ENCODE results near the gene TRIM31. TPM values are rescaled to one million over a fixed set of nuclear protein-coding genes. Genes with fewer than 3 reads are reported as not detected.

The TRIM31 gene
- polyA plus RNA-seq, 1 of the 3 experiments (the other 2 are of a cell fraction): not detected

GRCh38 chr6:30149858-30150550 lies 37.1 kb upstream of the TRIM31 start:
- Histone ChIP-seq H3K4me2 (no peak overlapping the region), H3K9me3 (no peaks in the 10 kb centered on the region), H3K79me2 (ENCODE audit: insufficient read depth) (no peaks in the 10 kb centered on the region), H3K9me2 (no peaks in the 10 kb centered on the region), H3K27ac (ENCODE audit: low read depth in 2 of 2, low read length in 1 of 2) (no peak overlapping the region), H3K36me3 (replicated peaks in 1 of 2; ENCODE audit: control insufficient read depth in 1 of 2, insufficient read depth in 2 of 2, low read length in 1 of 2) (no peaks in the 10 kb centered on the region), H3K4me1 (ENCODE audit: control insufficient read depth in 1 of 2, insufficient read depth in 2 of 2, low read depth in 1 of 2, low read length in 1 of 2) (no peaks in the 10 kb centered on the region; a peak in 1 of 4 replicates), H3K4me3 (ENCODE audit: low read depth in 2 of 2, low read length in 1 of 2) (no peak overlapping the region), H4K20me1 (ENCODE audit: insufficient read depth) (no peaks in the 10 kb centered on the region), H3K27me3 (ENCODE audit: insufficient read depth) (peaks cover 18% of the 10 kb centered on the region; the same call in 1 of the 2 replicates), H3K9ac (no peak overlapping the region), H2AFZ (ENCODE audit: low read depth) (no peak overlapping the region), H3F3A (replicated peaks; ENCODE audit: insufficient read depth) (no peaks in the 10 kb centered on the region)
- ChIA-PET POLR2A (no interaction called here), CTCF (interaction anchor here (2.8 to 6.4 kb wide), 2 partner anchors 18 to 47 kb away, joined by 11 to 38 read pairs; no protein-coding TSS in a partner anchor)
- TF ChIP-seq EZH2phosphoT487 (IDR thresholded peaks at IDR 0.05; ENCODE audit: borderline replicate concordance, low read depth) (no peak), FOXM1 (IDR thresholded peaks at IDR 0.05; ENCODE audit: low read depth) (no peak), SMC3 (IDR thresholded peaks at IDR 0.05; ENCODE audit: low read depth, low read length) (no peak), JUND (IDR thresholded peaks at IDR 0.05) (no peak), RAD21 (IDR thresholded peaks at IDR 0.05; ENCODE audit: low read length) (no peak), YY1 (IDR thresholded peaks at IDR 0.05; ENCODE audit: low read depth) (no peak), RCOR1 (IDR thresholded peaks at IDR 0.05; ENCODE audit: low read length) (no peak), REST (IDR thresholded peaks at IDR 0.05; ENCODE audit: low read depth, low read length) (no peak), SIN3A (IDR thresholded peaks at IDR 0.05; ENCODE audit: borderline replicate concordance, low read depth, low read length) (no peak), RXRA (IDR thresholded peaks at IDR 0.05; ENCODE audit: borderline replicate concordance, low read depth) (no peak), NRF1 (IDR thresholded peaks at IDR 0.05; ENCODE audit: low read depth, low read length) (no peak), MEF2A (IDR thresholded peaks at IDR 0.05; ENCODE audit: borderline replicate concordance, low read depth) (no peak)
- 23% methylated on average over 7 of the region's 7 CpGs for WGBS (ENCODE audit: low lambda C conversion rate)
- no peak for DNase-seq

- Histone ChIP-seq H3K4me2 (no peak overlapping the region), H3K9me2 (no peaks in the 10 kb centered on the region), H3K9ac (no peak overlapping the region), H3K79me2 (ENCODE audit: insufficient read depth) (no peaks in the 10 kb centered on the region), H2AFZ (ENCODE audit: low read depth) (no peak overlapping the region), H3K9me3 (no peaks in the 10 kb centered on the region), H3K4me1 (ENCODE audit: control insufficient read depth in 1 of 2, insufficient read depth in 2 of 2, low read depth in 1 of 2, low read length in 1 of 2) (peaks cover 0 to 2% of the 10 kb centered on the region in 2 experiments; a peak in 1 of 4 replicates), H3K27ac (ENCODE audit: low read depth in 2 of 2, low read length in 1 of 2) (no peak overlapping the region), H3K27me3 (ENCODE audit: insufficient read depth) (peaks cover 22% of the 10 kb centered on the region), H3F3A (replicated peaks; ENCODE audit: insufficient read depth) (no peaks in the 10 kb centered on the region), H3K4me3 (ENCODE audit: low read depth in 2 of 2, low read length in 1 of 2) (no peak overlapping the region), H4K20me1 (ENCODE audit: insufficient read depth) (no peaks in the 10 kb centered on the region), H3K36me3 (replicated peaks in 1 of 2; ENCODE audit: control insufficient read depth in 1 of 2, insufficient read depth in 2 of 2, low read length in 1 of 2) (no peaks in the 10 kb centered on the region)
- ChIA-PET CTCF (interaction anchor here (1.3 to 9.3 kb wide), 2 partner anchors 18 to 24 kb away, joined by 4 to 91 read pairs; no protein-coding TSS in a partner anchor), POLR2A (no interaction called here)
- WGBS (ENCODE audit: low lambda C conversion rate): 16% methylated on average over 3 of the region's 3 CpGs
- TF ChIP-seq EP300 (IDR thresholded peaks at IDR 0.05; ENCODE audit: borderline replicate concordance in 1 of 2, low read depth in 1 of 2, low read length in 1 of 2) (no peak), TCF12 (IDR thresholded peaks at IDR 0.05) (no peak), CTCF (IDR thresholded peaks at IDR 0.05) (peak; percentile 24; the same call in 1 of the 2 replicates), SMC3 (IDR thresholded peaks at IDR 0.05; ENCODE audit: low read depth, low read length) (peak; percentile 15; the same call in 1 of the 2 replicates)
- DNase-seq: no peak
Measured at GRCh38 chr6:30149234-30149633, 36.3 kb upstream of the TRIM31 start.
